SU-DHL-6 (cell line): Measurements from ENCODE around the gene ST6GAL2.

ENCODE experiments used
- CTCF ChIP-seq: fragments of 200-600 bp; sonication (generic); IDR thresholded peaks from one replicate; pipeline ENCODE4 v1.5.1; 2017; ENCODE audit warnings: antibody characterized with exemption, mild to moderate bottlenecking, low read length, moderate library complexity; ENCODE audit not compliant: insufficient read depth, poor library complexity, severe bottlenecking
- EZH2phosphoT487 ChIP-seq: fragments of 200-600 bp; sonication (generic), shearing (Covaris generic); conservative IDR thresholded peaks from 2 replicates; pipeline ENCODE4 v1.6.1; 2018; ENCODE audit warnings: mild to moderate bottlenecking, antibody characterized with exemption, low read length, moderate library complexity, mixed read lengths

- TF ChIP-seq CTCF, result no peak
- no peak for TF ChIP-seq EZH2phosphoT487
Measured at GRCh38 chr2:106899786-106900530, 14.0 kb upstream of the ST6GAL2 start.
